Hematopoietic multipotent progenitor cell treated with erythropoietin and hydrocortisone succinate and interleukin-3 and kit ligand, for 4 days (in vitro differentiated cells): ENCODE data around the gene CTSE.

Experiments
- DNase-seq: peaks from one replicate; pipeline ENCODE4 v3.0.0-alpha.2; 2015

CTSE gene

GRCh38 chr1:205989786-205990185, 33.9 kb downstream of the CTSE start:
- DNase-seq: no peak

GRCh38 chr1:205988585-205988995, 35.1 kb downstream of the CTSE start:
- no peak for DNase-seq

- DNase-seq: no peak
These were observed 36.8 kb downstream of the CTSE start for GRCh38 chr1:205986861-205987260.

- DNase-seq: peak; percentile 47
These were observed 37.4 kb downstream of the CTSE start for GRCh38 chr1:205986292-205986691.

GRCh38 chr1:205985330-205986005, 38.2 kb downstream of the CTSE start:
- DNase-seq: no peak

GRCh38 chr1:205983925-205984725, 39.6 kb downstream of the CTSE start:
- peak; percentile 87 for DNase-seq

- no peak for DNase-seq
These were observed 42.4 kb downstream of the CTSE start for GRCh38 chr1:205981257-205981656.

GRCh38 chr1:205980237-205980870, 43.3 kb downstream of the CTSE start:
- no peak for DNase-seq

GRCh38 chr1:205979301-205979700, 44.4 kb downstream of the CTSE start:
- no peak for DNase-seq

GRCh38 chr1:205978676-205979075, 45.0 kb downstream of the CTSE start:
- DNase-seq: no peak

GRCh38 chr1:205977402-205978014, 46.2 kb downstream of the CTSE start:
- DNase-seq: peak; percentile 92

- no peak for DNase-seq
These were observed 46.8 kb downstream of the CTSE start for GRCh38 chr1:205976708-205977401.

GRCh38 chr1:205976036-205976435, 47.7 kb downstream of the CTSE start:
- DNase-seq: no peak

GRCh38 chr1:205975387-205975998, 48.2 kb downstream of the CTSE start:
- DNase-seq: no peak

- no peak for DNase-seq
These were observed 49.0 kb downstream of the CTSE start for GRCh38 chr1:205974712-205975111.

GRCh38 chr1:205973377-205974232, 50.1 kb downstream of the CTSE start:
- DNase-seq: no peak

- DNase-seq: peak; percentile 29
These were observed 51.1 kb downstream of the CTSE start for GRCh38 chr1:205972491-205973168.

- no peak for DNase-seq
These were observed 51.6 kb downstream of the CTSE start for GRCh38 chr1:205972081-205972480.

GRCh38 chr1:205971082-205971481, 52.6 kb downstream of the CTSE start:
- no peak for DNase-seq

GRCh38 chr1:205970486-205970885, 53.2 kb downstream of the CTSE start:
- no peak for DNase-seq

- no peak for DNase-seq
These were observed 54.5 kb downstream of the CTSE start for GRCh38 chr1:205969229-205969628.
